ENCODE results near the gene DLL4.

GRCh38 chr15:40891138-40891537 is 38.0 kb upstream of the DLL4 start:
- TF ChIP-seq, protein P1, sequence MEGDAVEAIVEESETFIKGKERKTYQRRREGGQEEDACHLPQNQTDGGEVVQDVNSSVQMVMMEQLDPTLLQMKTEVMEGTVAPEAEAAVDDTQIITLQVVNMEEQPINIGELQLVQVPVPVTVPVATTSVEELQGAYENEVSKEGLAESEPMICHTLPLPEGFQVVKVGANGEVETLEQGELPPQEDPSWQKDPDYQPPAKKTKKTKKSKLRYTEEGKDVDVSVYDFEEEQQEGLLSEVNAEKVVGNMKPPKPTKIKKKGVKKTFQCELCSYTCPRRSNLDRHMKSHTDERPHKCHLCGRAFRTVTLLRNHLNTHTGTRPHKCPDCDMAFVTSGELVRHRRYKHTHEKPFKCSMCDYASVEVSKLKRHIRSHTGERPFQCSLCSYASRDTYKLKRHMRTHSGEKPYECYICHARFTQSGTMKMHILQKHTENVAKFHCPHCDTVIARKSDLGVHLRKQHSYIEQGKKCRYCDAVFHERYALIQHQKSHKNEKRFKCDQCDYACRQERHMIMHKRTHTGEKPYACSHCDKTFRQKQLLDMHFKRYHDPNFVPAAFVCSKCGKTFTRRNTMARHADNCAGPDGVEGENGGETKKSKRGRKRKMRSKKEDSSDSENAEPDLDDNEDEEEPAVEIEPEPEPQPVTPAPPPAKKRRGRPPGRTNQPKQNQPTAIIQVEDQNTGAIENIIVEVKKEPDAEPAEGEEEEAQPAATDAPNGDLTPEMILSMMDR (conservative IDR thresholded peaks at IDR 0.05) = no peak
- no peak for TF ChIP-seq ZFX (IDR thresholded peaks at IDR 0.05)

Measured in C4-2B (cell line).